Kidney (tissue), 14 donors: ENCODE measurements around the gene ATP4A. TPM values are rescaled to one million over a fixed set of nuclear protein-coding genes. Genes with fewer than 3 reads are reported as not detected.
"Not testable (repeated sequence)": the region's sequence is repeated elsewhere in the genome, so short reads cannot be mapped to it uniquely, and the experiment has no call there.

Experiments used
- DNase-seq, 5 donors: peaks; one replicate each; pipeline ENCODE4 v3.0.0-alpha.2; 2013 to 2020
- FAIRE-seq: peaks from 2 replicates; lab custom pipeline; 2012; peaks lifted over from hg19 to GRCh38; lab: Jason Lieb, UNC
- H3K27ac ChIP-seq, 2 donors: one replicate each; pipeline ENCODE4 v1.7.0; 2013; ENCODE audit warnings: low read depth in 2 of 2, low read length in 2 of 2, inconsistent platforms in 1 of 2
- H3K27me3 ChIP-seq: one replicate; pipeline ENCODE4 v1.7.1; 2013; ENCODE audit warnings: low read length, inconsistent platforms; ENCODE audit not compliant: control insufficient read depth, insufficient read depth
- H3K36me3 ChIP-seq, 3 donors: one replicate each; pipeline versions ENCODE4 v1.7.0 to v1.7.1; 2013; ENCODE audit warnings: low read length in 3 of 3, control low read depth in 1 of 3, inconsistent platforms in 1 of 3; ENCODE audit not compliant: insufficient read depth in 3 of 3, control insufficient read depth in 2 of 3
- H3K4me1 ChIP-seq, 3 donors: one replicate each; pipeline versions ENCODE4 v1.7.0 to v1.7.1; 2013; ENCODE audit warnings: low read length in 3 of 3, inconsistent platforms in 1 of 3, low read depth in 1 of 3; ENCODE audit not compliant: control insufficient read depth in 2 of 3, insufficient read depth in 2 of 3
- H3K4me3 ChIP-seq, 3 donors: one replicate each; pipeline versions ENCODE4 v1.7.0 to v1.8.1; 2013; ENCODE audit warnings: low read length in 3 of 3, control low read depth in 1 of 3, inconsistent platforms in 1 of 3
- H3K9ac ChIP-seq, 3 donors: one replicate each; pipeline versions ENCODE4 v1.7.0 to v1.7.1; 2013; ENCODE audit warnings: low read length in 3 of 3, control low read depth in 1 of 3, inconsistent platforms in 1 of 3
- H3K9me3 ChIP-seq, 3 donors: one replicate each; pipeline versions ENCODE4 v1.7.0 to v1.7.1; 2013; ENCODE audit warnings: low read length in 3 of 3, control low read depth in 1 of 3, inconsistent platforms in 1 of 3; ENCODE audit not compliant: control insufficient read depth in 2 of 3, insufficient read depth in 1 of 3
- CTCF ChIP-seq: IDR thresholded peaks from 3 replicates; pipeline ENCODE4 v1.5.1; 2012; ENCODE audit warnings: mild to moderate bottlenecking, moderate library complexity, borderline replicate concordance; ENCODE audit not compliant: insufficient read depth; ENCODE audit errors: extremely low read depth
- intact Hi-C: fragments of 100-400 bp; cut with DNase I; formaldehyde crosslinking; loops from one replicate; pipeline ENCODE4 v1.11.1; 2022
- polyA plus RNA-seq: library from polyadenylated mRNA; stranded (reverse); fragments of 350-450 nt; fragmentation: Illumina TruSeq; extraction: RNeasy Lipid Tissue Mini Kit (QIAGEN cat#74804); gene quantifications from one replicate; pipeline ENCODE4 v1.2.3, GENCODE V29; 2014; ENCODE audit warnings: low read depth, low replicate concordance; ENCODE audit not compliant: insufficient read depth
- total RNA-seq: library from RNA; stranded (reverse); fragmentation: NEBNext Ultra II Directional; extraction: Animal tissue kit (Norgen Biotek cat#: 25700); gene quantifications from one replicate; pipeline ENCODE4 v1.2.1, GENCODE V29; 2021
- donor health status: control.
- donor health status: control.
- donor health status: control.
- donor health status: control.
- donor health status: control.
- donor health status: DM: yes; HTN: yes; CAD: no.
- donor health status: Normal renal cell carcinoma (clear cell type).

The ATP4A gene
- total and polyA plus RNA-seq, 2 donors from 2014 or later: not detected

GRCh38 chr19:35601971-35602370 is 38.5 kb upstream of the ATP4A start:
- no peak overlapping the region for H3K27ac ChIP-seq
- H3K27me3 ChIP-seq: no peaks in the 10 kb centered on the region
- no peak overlapping the region for H3K4me3 ChIP-seq
- no peak for DNase-seq
- intact Hi-C loops: no loop called here
- H3K4me1 ChIP-seq: no peaks in the 10 kb centered on the region
- no peaks in the 10 kb centered on the region for H3K9me3 ChIP-seq
- TF ChIP-seq CTCF: no peak
- H3K9ac ChIP-seq: no peak overlapping the region
- H3K36me3 ChIP-seq: no peaks in the 10 kb centered on the region
- FAIRE-seq: no peak

GRCh38 chr19:35596366-35596999 is 33.0 kb upstream of the ATP4A start:
- no peak for TF ChIP-seq CTCF
- H3K27ac ChIP-seq: no peak overlapping the region
- no peaks in the 10 kb centered on the region for H3K9me3 ChIP-seq
- no peaks in the 10 kb centered on the region for H3K4me1 ChIP-seq
- intact Hi-C loops: no loop called here
- no peak for DNase-seq
- no peak for FAIRE-seq
- H3K4me3 ChIP-seq: no peak overlapping the region
- H3K36me3 ChIP-seq: no peaks in the 10 kb centered on the region
- no peak overlapping the region for H3K9ac ChIP-seq
- H3K27me3 ChIP-seq: no peaks in the 10 kb centered on the region

GRCh38 chr19:35595928-35596327 is 32.5 kb upstream of the ATP4A start:
- no peaks in the 10 kb centered on the region for H3K4me1 ChIP-seq
- no peak overlapping the region for H3K27ac ChIP-seq
- no peaks in the 10 kb centered on the region for H3K36me3 ChIP-seq
- intact Hi-C loops: no loop called here
- DNase-seq (no peak), FAIRE-seq (no peak)
- no peak overlapping the region for H3K9ac ChIP-seq
- H3K9me3 ChIP-seq: no peaks in the 10 kb centered on the region
- no peak for TF ChIP-seq CTCF
- no peaks in the 10 kb centered on the region for H3K27me3 ChIP-seq
- no peak overlapping the region for H3K4me3 ChIP-seq

- intact Hi-C loops, H3K4me3 ChIP-seq, H3K27me3 ChIP-seq, DNase-seq, H3K36me3 ChIP-seq, H3K27ac ChIP-seq, H3K9me3 ChIP-seq, H3K4me1 ChIP-seq, H3K9ac ChIP-seq, FAIRE-seq: not testable (repeated sequence)
Observed at GRCh38 chr19:35595026-35595425, 31.6 kb upstream of the ATP4A start.
